NCI-H2029 treated with DMSO at 0.1 percent for 48 hours (cell line): ENCODE results near the gene TUBB8.
"Not testable (repeated sequence)": the region's sequence is repeated elsewhere in the genome, so short reads cannot be mapped to it uniquely, and the experiment has no call there.

Experiments used
- DNase-seq: peaks from one replicate; lab custom pipeline; 2025; lab: John Stamatoyannopoulos, UW

Gene TUBB8

GRCh38 chr10:48996-49395 is at the start of gene TUBB8:
TUBB8 (minus strand) TSS chr10:49296; CDS start chr10:49238, 58 bp downstream.
- DNase-seq = no peak

DNA sequence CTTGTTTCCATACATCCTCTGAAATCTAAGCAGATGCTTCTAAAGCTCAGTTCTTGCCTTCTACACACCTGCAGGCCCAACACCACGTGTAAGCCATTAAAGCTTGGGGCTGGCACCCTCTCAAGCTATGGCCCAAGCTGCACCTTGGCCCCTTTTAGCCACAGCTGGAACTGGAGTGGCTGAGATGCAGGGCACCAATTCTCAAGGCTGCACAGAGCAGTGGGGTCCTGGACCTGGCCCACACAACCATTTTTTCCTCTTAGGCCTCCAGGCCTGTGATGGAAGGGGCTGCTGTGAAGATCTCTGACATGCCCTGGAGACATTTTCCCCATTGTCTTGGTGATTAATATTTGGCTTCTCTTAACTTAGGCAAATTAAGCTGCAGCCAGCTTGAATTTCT is 47.4 kb upstream of the TUBB8 start:
- DNase-seq = no peak

- DNase-seq = no peak
Measured at GRCh38 chr10:95356-96115, 46.4 kb upstream of the TUBB8 start.

DNA sequence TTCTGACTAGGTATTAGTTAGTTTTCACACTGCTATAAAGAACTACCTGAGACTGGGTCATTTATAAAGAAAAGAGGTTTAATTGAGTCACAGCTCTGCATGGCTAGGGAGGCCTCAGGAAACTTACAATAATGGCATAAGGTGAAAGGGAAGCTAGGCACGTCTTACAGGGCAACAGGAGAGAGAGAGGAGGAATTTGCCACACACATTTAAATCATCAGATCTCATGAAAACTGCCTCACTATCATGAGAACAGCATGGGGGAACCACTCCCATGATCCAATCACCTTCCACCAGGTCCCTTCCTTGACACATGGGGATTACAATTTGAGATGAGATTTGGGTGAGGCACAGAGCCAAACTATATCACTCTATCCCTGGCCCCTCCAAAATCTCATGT is 45.5 kb upstream of the TUBB8 start:
- no peak for DNase-seq

DNA sequence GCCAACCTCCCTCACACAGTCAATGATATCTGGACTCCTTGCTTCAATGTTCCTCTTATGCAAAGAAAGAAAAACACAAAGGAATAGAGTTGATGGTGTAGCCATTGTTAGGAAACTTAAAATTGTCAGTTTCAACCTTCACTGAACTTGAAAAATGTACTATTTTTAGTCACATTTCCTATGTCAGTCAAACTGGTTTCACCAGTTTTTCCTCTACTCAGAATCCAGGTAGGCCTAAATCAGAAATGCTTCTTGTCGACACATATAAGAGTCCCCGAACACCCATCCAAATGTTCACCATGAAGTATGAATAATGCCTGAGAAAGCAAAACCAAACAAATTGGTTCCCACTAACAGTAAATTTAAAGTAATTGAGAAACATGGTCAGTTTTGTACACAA is 43.8 kb upstream of the TUBB8 start:
- DNase-seq = no peak

GRCh38 chr10:92153-92552 is 43.1 kb upstream of the TUBB8 start:
- no peak for DNase-seq

- DNase-seq = no peak
Measured at GRCh38 chr10:91313-91712, 42.2 kb upstream of the TUBB8 start.

GRCh38 chr10:90161-90560 is 41.1 kb upstream of the TUBB8 start:
- DNase-seq = no peak

DNA sequence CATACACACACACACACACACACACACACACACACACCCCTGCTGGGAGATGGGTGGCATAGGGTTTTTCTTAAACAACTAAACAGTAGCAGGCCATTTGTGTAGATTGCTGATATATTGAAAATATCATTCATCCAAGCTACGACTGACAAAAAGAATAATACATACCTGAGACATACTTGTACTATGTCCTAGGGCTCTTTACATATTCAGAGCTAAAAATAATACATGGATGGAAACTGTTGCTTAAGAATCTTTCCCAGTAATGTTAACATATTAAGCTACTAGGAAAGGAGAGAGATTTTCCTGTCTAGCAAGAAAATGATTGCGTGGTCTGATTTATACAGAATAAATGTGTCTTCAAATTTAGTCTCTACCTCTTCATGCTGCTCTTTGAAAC is 40.2 kb upstream of the TUBB8 start:
- no peak for DNase-seq

- DNase-seq = no peak
Measured at GRCh38 chr10:88253-88652, 39.2 kb upstream of the TUBB8 start.

GRCh38 chr10:87177-88080 is 38.3 kb upstream of the TUBB8 start:
- no peak for DNase-seq

DNA sequence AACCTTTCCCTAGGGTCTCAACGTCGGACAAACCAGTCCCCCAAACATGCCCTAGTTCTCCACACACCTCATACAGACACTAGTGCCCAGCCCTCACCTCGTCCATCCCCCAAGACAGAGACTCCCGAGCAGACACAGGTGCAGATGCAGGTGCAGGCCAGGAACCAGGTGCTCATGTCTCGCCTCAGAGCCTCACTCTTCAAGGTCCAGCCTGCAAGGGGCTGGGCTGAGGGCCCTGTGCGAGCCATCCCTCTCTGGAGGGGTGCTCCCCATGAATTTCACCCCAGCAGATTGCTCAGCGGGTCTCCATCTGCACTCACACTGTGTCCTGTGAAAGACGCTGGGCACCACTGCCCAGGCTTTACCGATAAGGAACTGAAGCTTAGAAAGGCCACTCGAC is 36.9 kb upstream of the TUBB8 start:
- DNase-seq = no peak

- DNase-seq = no peak
Measured at GRCh38 chr10:85044-85443, 35.9 kb upstream of the TUBB8 start.

DNA sequence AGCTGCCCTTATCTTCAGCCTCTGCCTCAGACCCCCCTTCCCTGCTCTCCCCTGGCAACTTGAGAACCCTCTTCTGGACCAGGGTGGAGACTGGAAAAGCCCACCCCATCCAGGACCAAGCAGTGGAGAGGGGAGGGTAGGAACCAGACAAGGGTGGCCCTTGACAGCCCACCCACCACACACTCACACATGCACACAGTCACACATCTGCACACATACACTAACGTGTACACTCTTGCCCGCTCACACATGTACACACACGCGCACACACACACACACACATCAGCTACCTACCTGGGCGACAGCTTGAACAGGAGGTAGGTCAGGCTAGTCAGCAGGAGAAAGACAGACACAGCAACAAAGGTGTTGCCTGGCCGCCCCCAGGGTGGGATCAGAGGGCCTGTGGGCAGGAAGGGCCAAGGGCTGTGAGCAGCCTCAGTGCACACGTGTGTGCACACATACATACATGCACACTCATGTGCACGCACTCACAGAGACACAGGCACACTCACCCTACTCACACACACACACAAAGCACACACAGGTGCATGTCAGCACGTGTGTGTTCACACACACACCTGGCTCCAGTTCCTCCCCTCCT is 34.9 kb upstream of the TUBB8 start:
- DNase-seq = no peak

DNA sequence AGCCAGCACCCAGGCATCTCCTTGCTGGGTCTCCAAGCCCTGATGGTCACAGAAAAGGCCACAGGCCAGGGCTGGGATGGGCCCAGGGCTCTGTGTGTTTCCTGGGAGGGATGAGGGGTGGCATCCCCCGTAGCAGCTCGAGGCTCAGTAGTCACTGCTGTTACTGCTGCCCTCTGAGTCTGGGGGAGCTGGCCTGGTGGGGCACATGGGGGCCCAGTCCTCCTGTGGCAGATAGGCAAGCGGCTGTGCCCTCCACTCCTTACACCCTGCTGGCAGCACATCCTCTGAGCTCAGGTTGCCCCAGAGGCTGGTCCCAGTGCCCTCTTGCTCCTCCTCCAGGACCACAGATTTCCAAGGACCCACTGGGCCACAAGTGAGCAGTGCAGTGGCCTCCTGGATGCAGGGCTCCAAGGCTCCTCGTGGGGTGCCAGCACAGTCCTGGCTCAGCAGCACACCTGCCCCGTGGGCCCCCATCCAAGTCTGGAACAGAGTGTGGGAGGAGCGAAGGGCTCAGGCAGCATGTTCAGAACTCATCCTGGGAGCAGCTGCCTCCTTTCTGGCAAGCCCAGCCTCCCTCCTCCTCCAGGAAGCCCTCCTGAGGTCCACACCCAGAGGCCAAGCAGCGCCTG is 31.5 kb upstream of the TUBB8 start:
- DNase-seq = no peak

DNA sequence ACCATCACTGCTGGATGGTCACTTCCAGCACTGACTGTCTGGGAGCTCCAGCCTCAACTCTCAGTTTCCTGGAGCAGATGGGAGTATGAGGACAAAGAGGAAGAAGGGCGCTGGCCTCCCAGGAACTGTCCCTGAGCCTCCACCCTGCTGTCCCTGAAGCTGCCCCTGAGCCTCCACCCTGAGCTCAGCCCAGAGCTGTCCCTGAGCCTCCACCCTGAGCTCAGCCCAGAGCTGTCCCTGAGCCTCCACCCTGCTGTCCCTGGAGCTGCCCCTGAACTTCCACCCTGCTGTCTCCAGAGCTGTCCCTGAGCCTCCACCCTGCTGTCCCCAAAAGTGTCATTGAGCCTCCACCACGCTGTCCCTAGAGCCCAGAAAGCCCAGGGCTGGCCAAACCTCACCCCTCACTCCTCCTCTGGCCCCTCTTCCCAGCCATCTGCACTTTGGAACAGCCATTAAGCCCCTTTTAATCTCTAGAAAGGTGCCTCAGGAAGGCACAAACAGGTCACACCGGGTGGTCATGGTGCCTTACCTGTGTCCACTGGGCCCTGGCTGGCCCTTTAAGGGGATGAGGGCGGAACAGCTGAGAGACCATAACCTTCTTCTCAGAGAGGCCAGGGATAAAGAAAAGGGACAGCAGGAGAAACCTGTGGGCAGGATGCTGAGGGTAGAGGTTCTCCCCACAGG is 30.6 kb upstream of the TUBB8 start:
- DNase-seq = no peak

- no peak for DNase-seq
Measured at GRCh38 chr10:78556-78955, 29.5 kb upstream of the TUBB8 start.

- not testable (repeated sequence) for DNase-seq
Measured at GRCh38 chr10:74266-74621, 25.1 kb upstream of the TUBB8 start.

DNA sequence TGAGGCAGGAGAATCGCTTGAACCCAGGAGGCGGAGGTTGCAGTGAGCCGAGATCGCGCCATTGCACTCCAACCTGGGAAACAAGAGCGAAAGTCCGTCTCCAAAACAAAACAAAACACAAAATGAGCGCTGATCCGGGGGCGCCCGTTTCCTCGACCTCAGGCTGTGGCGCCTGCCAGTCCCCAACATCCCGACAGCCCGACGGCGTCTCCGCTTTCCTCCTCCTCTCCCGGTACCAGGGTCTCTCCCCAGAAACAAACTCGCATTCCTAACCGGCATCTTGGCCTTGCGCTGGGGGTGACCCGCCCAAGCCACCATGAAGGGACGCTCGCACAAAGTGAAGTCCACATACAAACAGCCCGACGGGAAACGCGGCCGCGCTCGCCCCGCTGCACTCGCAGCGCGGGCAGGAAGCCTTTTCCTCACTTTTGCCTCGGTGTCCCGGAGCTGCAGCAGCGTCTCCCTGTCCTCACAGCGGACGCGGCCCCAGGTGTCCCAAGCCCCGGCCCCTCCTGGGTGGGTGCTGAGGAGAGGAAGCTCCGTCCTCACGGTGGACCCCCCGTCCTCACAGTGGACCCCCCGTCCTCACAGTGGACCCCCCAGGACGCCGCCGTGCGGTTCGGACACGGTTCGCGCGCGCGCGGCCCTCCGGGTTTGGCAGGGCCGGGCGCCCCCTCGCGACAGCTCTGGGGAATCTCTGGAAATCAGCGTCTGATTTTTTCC is 24.6 kb upstream of the TUBB8 start:
- DNase-seq = not testable (repeated sequence)

DNA sequence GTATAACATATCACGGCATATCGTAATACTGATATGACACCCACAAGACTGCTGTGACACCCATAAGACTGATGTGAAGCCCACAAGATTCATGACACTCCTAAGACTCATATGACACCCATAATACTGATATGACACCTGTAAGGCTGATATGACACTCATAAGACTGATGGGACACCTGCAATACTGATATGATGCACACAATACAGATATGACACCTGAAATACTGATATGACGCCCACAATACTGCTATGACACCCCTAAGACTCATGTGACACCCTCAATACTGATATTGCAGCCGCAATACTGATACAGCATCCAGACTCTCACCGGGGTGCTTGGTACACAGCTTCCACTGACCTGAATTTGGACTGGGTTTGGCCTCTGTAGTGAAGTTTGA is 19.1 kb upstream of the TUBB8 start:
- not testable (repeated sequence) for DNase-seq

DNA sequence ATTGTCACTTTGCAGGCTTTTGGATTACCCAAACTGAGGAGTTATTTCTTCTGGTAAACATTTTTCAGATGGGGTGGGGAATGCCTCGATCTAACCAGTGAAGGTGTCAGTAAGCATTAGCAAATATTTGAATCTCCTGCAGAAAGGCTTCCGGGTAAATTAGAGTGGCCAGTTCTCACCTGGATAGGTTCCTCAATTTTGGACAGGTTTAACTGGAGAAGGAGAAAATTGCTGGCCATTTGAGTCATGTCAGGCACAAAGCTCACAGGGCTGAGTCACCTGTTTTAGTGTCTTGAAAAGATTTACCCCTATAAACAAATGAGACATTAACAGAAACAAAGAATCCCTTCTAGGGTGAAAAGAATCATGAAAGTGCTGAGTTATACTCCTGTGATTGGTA is 830 bp upstream of the TUBB8 start:
- DNase-seq = not testable (repeated sequence)
